Measurements from ENCODE around the gene DTNBP1.

DTNBP1 gene

DNA sequence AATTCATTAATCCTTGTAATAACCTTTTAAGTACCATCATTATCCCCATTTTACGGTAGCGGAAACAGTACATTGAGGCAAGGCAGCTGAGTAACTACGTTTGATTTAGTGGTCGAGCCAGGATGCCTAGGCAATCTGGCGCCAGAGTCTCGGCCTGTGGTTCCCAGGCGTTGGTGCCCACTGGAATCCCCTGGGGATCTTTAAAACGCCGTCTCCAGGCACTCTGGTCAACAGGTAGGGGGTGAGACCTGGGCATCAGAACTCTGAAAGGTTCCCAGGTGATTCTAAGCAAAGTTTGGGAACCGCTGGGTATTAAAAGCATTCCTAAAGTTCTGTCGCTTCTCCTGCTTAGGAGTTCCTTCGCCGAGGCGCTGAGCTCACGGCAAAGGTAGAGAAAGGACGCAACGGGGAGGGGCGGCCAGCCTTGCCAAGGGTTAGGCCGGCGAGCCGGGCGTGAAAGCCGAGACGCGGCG, 939 bp downstream of the DTNBP1 start (continued):
- peak; percentile 75 for TF ChIP-seq ZNF10 (tag by site-specific recombination; IDR thresholded peaks at IDR 0.05)
- TF ChIP-seq ZBTB1 (tag by site-specific recombination; IDR thresholded peaks at IDR 0.05) = no peak
- no peak; the same call in 1 of the 2 replicates for TF ChIP-seq HOXD13 (CRISPR knock-in tag; IDR thresholded peaks at IDR 0.05; ENCODE audit: borderline replicate concordance)
- no peak for TF ChIP-seq ZNF530 (tag by site-specific recombination; IDR thresholded peaks at IDR 0.05; ENCODE audit: low read depth)
- no peak for TF ChIP-seq ZNF416 (tag by site-specific recombination; IDR thresholded peaks at IDR 0.05)
- TF ChIP-seq HOXC10 (CRISPR knock-in tag; IDR thresholded peaks at IDR 0.05) = no peak
- TF ChIP-seq ZNF266 (tag by site-specific recombination; IDR thresholded peaks at IDR 0.05; ENCODE audit: low read depth) = no peak
- TF ChIP-seq, protein P1, sequence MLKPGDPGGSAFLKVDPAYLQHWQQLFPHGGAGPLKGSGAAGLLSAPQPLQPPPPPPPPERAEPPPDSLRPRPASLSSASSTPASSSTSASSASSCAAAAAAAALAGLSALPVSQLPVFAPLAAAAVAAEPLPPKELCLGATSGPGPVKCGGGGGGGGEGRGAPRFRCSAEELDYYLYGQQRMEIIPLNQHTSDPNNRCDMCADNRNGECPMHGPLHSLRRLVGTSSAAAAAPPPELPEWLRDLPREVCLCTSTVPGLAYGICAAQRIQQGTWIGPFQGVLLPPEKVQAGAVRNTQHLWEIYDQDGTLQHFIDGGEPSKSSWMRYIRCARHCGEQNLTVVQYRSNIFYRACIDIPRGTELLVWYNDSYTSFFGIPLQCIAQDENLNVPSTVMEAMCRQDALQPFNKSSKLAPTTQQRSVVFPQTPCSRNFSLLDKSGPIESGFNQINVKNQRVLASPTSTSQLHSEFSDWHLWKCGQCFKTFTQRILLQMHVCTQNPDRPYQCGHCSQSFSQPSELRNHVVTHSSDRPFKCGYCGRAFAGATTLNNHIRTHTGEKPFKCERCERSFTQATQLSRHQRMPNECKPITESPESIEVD (tag by site-specific recombination; IDR thresholded peaks at IDR 0.05) = no peak
- TF ChIP-seq ZFP3 (tag by site-specific recombination; IDR thresholded peaks at IDR 0.05; ENCODE audit: low read depth) = no peak
- no peak for TF ChIP-seq SP7 (tag by site-specific recombination; IDR thresholded peaks at IDR 0.05)
- TF ChIP-seq, protein P2, sequence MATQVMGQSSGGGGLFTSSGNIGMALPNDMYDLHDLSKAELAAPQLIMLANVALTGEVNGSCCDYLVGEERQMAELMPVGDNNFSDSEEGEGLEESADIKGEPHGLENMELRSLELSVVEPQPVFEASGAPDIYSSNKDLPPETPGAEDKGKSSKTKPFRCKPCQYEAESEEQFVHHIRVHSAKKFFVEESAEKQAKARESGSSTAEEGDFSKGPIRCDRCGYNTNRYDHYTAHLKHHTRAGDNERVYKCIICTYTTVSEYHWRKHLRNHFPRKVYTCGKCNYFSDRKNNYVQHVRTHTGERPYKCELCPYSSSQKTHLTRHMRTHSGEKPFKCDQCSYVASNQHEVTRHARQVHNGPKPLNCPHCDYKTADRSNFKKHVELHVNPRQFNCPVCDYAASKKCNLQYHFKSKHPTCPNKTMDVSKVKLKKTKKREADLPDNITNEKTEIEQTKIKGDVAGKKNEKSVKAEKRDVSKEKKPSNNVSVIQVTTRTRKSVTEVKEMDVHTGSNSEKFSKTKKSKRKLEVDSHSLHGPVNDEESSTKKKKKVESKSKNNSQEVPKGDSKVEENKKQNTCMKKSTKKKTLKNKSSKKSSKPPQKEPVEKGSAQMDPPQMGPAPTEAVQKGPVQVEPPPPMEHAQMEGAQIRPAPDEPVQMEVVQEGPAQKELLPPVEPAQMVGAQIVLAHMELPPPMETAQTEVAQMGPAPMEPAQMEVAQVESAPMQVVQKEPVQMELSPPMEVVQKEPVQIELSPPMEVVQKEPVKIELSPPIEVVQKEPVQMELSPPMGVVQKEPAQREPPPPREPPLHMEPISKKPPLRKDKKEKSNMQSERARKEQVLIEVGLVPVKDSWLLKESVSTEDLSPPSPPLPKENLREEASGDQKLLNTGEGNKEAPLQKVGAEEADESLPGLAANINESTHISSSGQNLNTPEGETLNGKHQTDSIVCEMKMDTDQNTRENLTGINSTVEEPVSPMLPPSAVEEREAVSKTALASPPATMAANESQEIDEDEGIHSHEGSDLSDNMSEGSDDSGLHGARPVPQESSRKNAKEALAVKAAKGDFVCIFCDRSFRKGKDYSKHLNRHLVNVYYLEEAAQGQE (tag by site-specific recombination; IDR thresholded peaks at IDR 0.05) = no peak
- TF ChIP-seq ZNF311 (tag by site-specific recombination; IDR thresholded peaks at IDR 0.05; ENCODE audit: borderline replicate concordance) = no peak
- TF ChIP-seq, protein P3, sequence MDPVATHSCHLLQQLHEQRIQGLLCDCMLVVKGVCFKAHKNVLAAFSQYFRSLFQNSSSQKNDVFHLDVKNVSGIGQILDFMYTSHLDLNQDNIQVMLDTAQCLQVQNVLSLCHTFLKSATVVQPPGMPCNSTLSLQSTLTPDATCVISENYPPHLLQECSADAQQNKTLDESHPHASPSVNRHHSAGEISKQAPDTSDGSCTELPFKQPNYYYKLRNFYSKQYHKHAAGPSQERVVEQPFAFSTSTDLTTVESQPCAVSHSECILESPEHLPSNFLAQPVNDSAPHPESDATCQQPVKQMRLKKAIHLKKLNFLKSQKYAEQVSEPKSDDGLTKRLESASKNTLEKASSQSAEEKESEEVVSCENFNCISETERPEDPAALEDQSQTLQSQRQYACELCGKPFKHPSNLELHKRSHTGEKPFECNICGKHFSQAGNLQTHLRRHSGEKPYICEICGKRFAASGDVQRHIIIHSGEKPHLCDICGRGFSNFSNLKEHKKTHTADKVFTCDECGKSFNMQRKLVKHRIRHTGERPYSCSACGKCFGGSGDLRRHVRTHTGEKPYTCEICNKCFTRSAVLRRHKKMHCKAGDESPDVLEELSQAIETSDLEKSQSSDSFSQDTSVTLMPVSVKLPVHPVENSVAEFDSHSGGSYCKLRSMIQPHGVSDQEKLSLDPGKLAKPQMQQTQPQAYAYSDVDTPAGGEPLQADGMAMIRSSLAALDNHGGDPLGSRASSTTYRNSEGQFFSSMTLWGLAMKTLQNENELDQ (tag by site-specific recombination; IDR thresholded peaks at IDR 0.05; ENCODE audit: low read depth) = no peak
- no peak for TF ChIP-seq OSR2 (tag by site-specific recombination; IDR thresholded peaks at IDR 0.05)
- TF ChIP-seq MZF1 (tag by site-specific recombination; IDR thresholded peaks at IDR 0.05; ENCODE audit: borderline replicate concordance) = peak; percentile 69; the same call in 1 of the 2 replicates
- no peak for TF ChIP-seq ZEB2 (tag by site-specific recombination; IDR thresholded peaks at IDR 0.05)

DNA sequence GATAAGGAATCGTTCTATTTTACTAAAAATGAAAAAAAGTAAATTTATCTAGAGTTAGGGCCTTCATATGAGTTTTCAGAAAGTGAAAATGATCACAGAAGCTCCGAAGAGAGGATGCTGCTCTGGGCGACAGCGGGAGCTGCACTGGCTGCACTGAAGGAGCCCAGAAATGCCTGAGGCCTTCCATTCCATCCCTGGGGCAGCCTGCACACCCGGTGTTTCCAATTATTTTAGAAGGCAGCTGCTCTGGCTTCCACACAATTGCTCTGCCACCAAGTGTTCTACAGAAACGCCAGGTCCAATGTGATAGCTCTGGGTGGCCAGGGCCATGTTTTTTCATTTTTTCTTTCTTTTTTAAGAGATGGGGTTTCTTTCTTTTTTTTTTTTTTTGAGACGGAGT, 3.6 kb downstream of the DTNBP1 start:
- peaks cover 0 to 11% of the 10 kb centered on the region in 2 experiments; a peak in 1 of 3 replicates for H3K36me3 ChIP-seq (ENCODE audit: control insufficient read depth in 2 of 2, insufficient read depth in 1 of 2, low read length in 2 of 2)
- CTCF ChIA-PET = interaction anchor here (0.6 to 1.8 kb wide), 5 partner anchors 16 to 627 kb away, joined by 3 to 4 read pairs (median 3); no protein-coding TSS in a partner anchor
- H3K4me3 ChIP-seq (ENCODE audit: low read depth, low read length) = no peak overlapping the region
- TF ChIP-seq PRDM4 (tag by site-specific recombination; IDR thresholded peaks at IDR 0.05) = no peak
- TF ChIP-seq ZNF664 (tag by site-specific recombination; IDR thresholded peaks at IDR 0.05) = no peak
- TF ChIP-seq ZNF701 (tag by site-specific recombination; IDR thresholded peaks at IDR 0.05) = no peak
- TF ChIP-seq ZNF629 (tag by site-specific recombination; IDR thresholded peaks at IDR 0.05) = no peak
- TF ChIP-seq ZNF501 (tag by site-specific recombination; IDR thresholded peaks at IDR 0.05) = no peak
- TF ChIP-seq ZNF292 (tag by site-specific recombination; IDR thresholded peaks at IDR 0.05; ENCODE audit: borderline replicate concordance, low read depth) = no peak
- no peak for TF ChIP-seq ZFP3 (tag by site-specific recombination; IDR thresholded peaks at IDR 0.05; ENCODE audit: low read depth)
- TF ChIP-seq ZNF433 (tag by site-specific recombination; IDR thresholded peaks at IDR 0.05; ENCODE audit: low read depth) = no peak
- TF ChIP-seq ZNF148 (tag by site-specific recombination; IDR thresholded peaks at IDR 0.05; ENCODE audit: borderline replicate concordance) = no peak
- no peak for TF ChIP-seq ZNF510 (tag by site-specific recombination; IDR thresholded peaks at IDR 0.05; ENCODE audit: insufficient replicate concordance)
- POLR2A ChIA-PET = no interaction called here
- no peak overlapping the region for H3K27ac ChIP-seq (ENCODE audit: extremely low read depth, low read depth, low read length)
- no peaks in the 10 kb centered on the region; the same call in 1 of the 2 replicates for H3K4me1 ChIP-seq (ENCODE audit: control insufficient read depth, insufficient read depth, low read length)
- H3K9me3 ChIP-seq (ENCODE audit: control insufficient read depth, insufficient read depth, low read depth, low read length) = no peaks in the 10 kb centered on the region

Data from HEK293 (cell line).